IMR-90 (cell line): ENCODE measurements around the gene DGKB. TPM values are rescaled to one million over a fixed set of nuclear protein-coding genes. Genes with fewer than 3 reads are reported as not detected.

Experiments used
- ATAC-seq: fragments of 200-7000 bp; cut with Tn5 transposase; 2 replicates; pipeline ENCODE4 v1.9.1; 2020; ENCODE audit warnings: low read depth, mild to moderate bottlenecking, moderate library complexity
- BruUV-seq: library from RNA; stranded (reverse); fragments of 400-500 nt; replicated peaks from 2 replicates; lab custom pipeline; 2021; lab: Mats Ljungman, UMichigan
- CTCF ChIA-PET: fragments of 300-600 bp; formaldehyde crosslinking; extraction: SDS; loops from one replicate; lab custom pipeline; 2021; ENCODE audit warnings: antibody characterized with exemption; lab: Yijun Ruan, JAX
- POLR2A ChIA-PET: fragments of 300-600 bp; sonication (Branson Sonifier 250); formaldehyde crosslinking; loops from one replicate; lab custom pipeline; 2022; ENCODE audit warnings: antibody characterized with exemption; ENCODE audit not compliant: unreplicated experiment; lab: Charles Lee
- DNase-seq: peaks from one replicate; pipeline ENCODE4 v3.0.0; 2013
- H2AFZ ChIP-seq: replicated peaks from 2 replicates; pipeline ENCODE3; 2013; ENCODE audit warnings: low read length, mild to moderate bottlenecking; ENCODE audit not compliant: poor library complexity
- H2AK5ac ChIP-seq: 2 replicates; pipeline ENCODE4 v1.6.1; 2013; ENCODE audit warnings: low read depth, low read length, inconsistent platforms
- H2AK9ac ChIP-seq: replicated peaks from 2 replicates; pipeline ENCODE3; 2013; ENCODE audit warnings: mild to moderate bottlenecking, low read depth, low read length, moderate library complexity; ENCODE audit not compliant: poor library complexity
- H2BK120ac ChIP-seq: 2 replicates; pipeline ENCODE4 v1.6.1; 2013; ENCODE audit warnings: low read depth, low read length, inconsistent platforms
- H2BK15ac ChIP-seq: 3 replicates; pipeline ENCODE4 v1.6.1; 2013; ENCODE audit warnings: low read depth, low read length, inconsistent platforms
- H2BK20ac ChIP-seq: 2 replicates; pipeline ENCODE4 v1.6.1; 2013; ENCODE audit warnings: low read depth, mild to moderate bottlenecking, inconsistent platforms, low read length, moderate library complexity
- H2BK5ac ChIP-seq: 2 replicates; pipeline ENCODE4 v1.6.1; 2013; ENCODE audit warnings: mild to moderate bottlenecking, low read depth, low read length, inconsistent platforms; ENCODE audit not compliant: poor library complexity, severe bottlenecking
- H3K14ac ChIP-seq: replicated peaks from 2 replicates; pipeline ENCODE4 v1.6.1; 2013; ENCODE audit warnings: low read depth, low read length, inconsistent platforms
- H3K18ac ChIP-seq: 2 replicates; pipeline ENCODE4 v1.6.1; 2013; ENCODE audit warnings: low read depth, low read length, control low read depth
- H3K23ac ChIP-seq: 2 replicates; pipeline ENCODE4 v1.6.1; 2013; ENCODE audit warnings: low read depth, low read length, inconsistent platforms
- H3K27ac ChIP-seq: 2 replicates; pipeline ENCODE4 v1.5.1; 2013; ENCODE audit warnings: mild to moderate bottlenecking, control low read depth, low read length; ENCODE audit not compliant: insufficient read depth
- H3K27me3 ChIP-seq: 2 replicates; pipeline ENCODE4 v1.6.1; 2013; ENCODE audit warnings: low read length; ENCODE audit not compliant: control insufficient read depth, insufficient read depth
- H3K36me3 ChIP-seq: 2 replicates; pipeline ENCODE4 v1.6.1; 2013; ENCODE audit warnings: low read length, mixed read lengths; ENCODE audit not compliant: control insufficient read depth, insufficient read depth
- H3K4ac ChIP-seq: 2 replicates; pipeline ENCODE4 v1.6.1; 2013; ENCODE audit warnings: low read depth, low read length, inconsistent platforms
- H3K4me1 ChIP-seq: 2 replicates; pipeline ENCODE4 v1.6.1; 2013; ENCODE audit warnings: low read length, mixed read lengths; ENCODE audit not compliant: control insufficient read depth, insufficient read depth
- H3K4me2 ChIP-seq: 2 replicates; pipeline ENCODE4 v1.6.1; 2013; ENCODE audit warnings: low read depth, mild to moderate bottlenecking, control low read depth, low read length, moderate library complexity
- H3K4me3 ChIP-seq: 2 replicates; pipeline ENCODE4 v1.5.1; 2013; ENCODE audit warnings: low read depth, mild to moderate bottlenecking, control low read depth, low read length, moderate library complexity; ENCODE audit not compliant: insufficient read depth
- H3K56ac ChIP-seq: 2 replicates; pipeline ENCODE4 v1.6.1; 2013; ENCODE audit warnings: low read length, inconsistent platforms; ENCODE audit not compliant: insufficient read depth; ENCODE audit errors: extremely low read depth
- H3K79me1 ChIP-seq, 2 experiments: 2 replicates each; pipeline ENCODE4 v1.6.1; 2013; ENCODE audit warnings: low read length in 2 of 2, inconsistent platforms in 1 of 2, low read depth in 1 of 2
- H3K9ac ChIP-seq: 2 replicates; pipeline ENCODE4 v1.6.1; 2013; ENCODE audit warnings: low read depth, low read length, control low read depth
- H3K9me1 ChIP-seq: 2 replicates; pipeline ENCODE4 v1.6.1; 2013; ENCODE audit warnings: low read length, inconsistent platforms; ENCODE audit not compliant: insufficient read depth
- H3K9me3 ChIP-seq: 2 replicates; pipeline ENCODE4 v1.6.1; 2013; ENCODE audit warnings: low read length; ENCODE audit not compliant: control insufficient read depth, insufficient read depth
- H4K20me1 ChIP-seq: 2 replicates; pipeline ENCODE4 v1.6.1; 2013; ENCODE audit warnings: low read length, inconsistent platforms; ENCODE audit not compliant: insufficient read depth
- H4K5ac ChIP-seq: 2 replicates; pipeline ENCODE4 v1.6.1; 2013; ENCODE audit warnings: mild to moderate bottlenecking, low read depth, low read length, control low read depth
- H4K8ac ChIP-seq, 2 experiments: 2 replicates each; pipeline ENCODE4 v1.6.1; 2013; ENCODE audit warnings: low read depth in 2 of 2, low read length in 2 of 2, control low read depth in 1 of 2, inconsistent platforms in 1 of 2
- H4K91ac ChIP-seq: 2 replicates; pipeline ENCODE4 v1.6.1; 2013; ENCODE audit warnings: low read depth, low read length, inconsistent platforms; ENCODE audit not compliant: insufficient read depth
- BHLHE40 ChIP-seq: fragments of 150-350 bp; IDR thresholded peaks from 2 replicates; pipeline ENCODE4 v1.6.1; 2016; ENCODE audit warnings: mild to moderate bottlenecking, low read depth, low read length
- CEBPB ChIP-seq: IDR thresholded peaks from 2 replicates; pipeline ENCODE4 v1.6.1; 2012; ENCODE audit warnings: low read depth, low read length, improper control_type of control experiment
- CHD1 ChIP-seq: IDR thresholded peaks from 2 replicates; pipeline ENCODE4 v1.6.1; 2012; ENCODE audit warnings: low read depth, low read length, improper control_type of control experiment
- FOS ChIP-seq: fragments of 150-350 bp; IDR thresholded peaks from 2 replicates; pipeline ENCODE4 v1.6.1; 2016; ENCODE audit warnings: low read depth, low read length
- MAFK ChIP-seq: IDR thresholded peaks from 2 replicates; pipeline ENCODE4 v1.6.1; 2012; ENCODE audit warnings: low read depth, low read length, improper control_type of control experiment
- MAZ ChIP-seq: IDR thresholded peaks from 2 replicates; pipeline ENCODE4 v1.6.1; 2012; ENCODE audit warnings: low read depth, mild to moderate bottlenecking, low read length, improper control_type of control experiment, moderate library complexity, borderline replicate concordance
- MXI1 ChIP-seq: IDR thresholded peaks from 2 replicates; pipeline ENCODE4 v1.6.1; 2012; ENCODE audit warnings: low read depth, mild to moderate bottlenecking, low read length, moderate library complexity, borderline replicate concordance
- NFE2L2 ChIP-seq: fragments of 150-350 bp; IDR thresholded peaks from 2 replicates; pipeline ENCODE4 v1.6.1; 2016; ENCODE audit warnings: low read depth, mild to moderate bottlenecking, low read length
- POLR2A ChIP-seq: IDR thresholded peaks from 2 replicates; pipeline ENCODE4 v1.6.1; 2012; ENCODE audit warnings: mild to moderate bottlenecking, low read depth, low read length
- RAD21 ChIP-seq: IDR thresholded peaks from 2 replicates; pipeline ENCODE4 v1.6.1; 2012; ENCODE audit warnings: low read length, improper control_type of control experiment
- RCOR1 ChIP-seq: IDR thresholded peaks from 2 replicates; pipeline ENCODE4 v1.6.1; 2012; ENCODE audit warnings: mild to moderate bottlenecking, low read length, improper control_type of control experiment; ENCODE audit not compliant: insufficient replicate concordance
- RFX5 ChIP-seq: IDR thresholded peaks from 2 replicates; pipeline ENCODE4 v1.8.0; 2012; ENCODE audit warnings: low read depth, mild to moderate bottlenecking, low read length, moderate library complexity
- SMC3 ChIP-seq: fragments of 150-350 bp; IDR thresholded peaks from 2 replicates; pipeline ENCODE4 v1.6.1; 2016; ENCODE audit warnings: low read depth, mild to moderate bottlenecking, antibody characterized with exemption, low read length, moderate library complexity
- USF2 ChIP-seq: fragments of 150-350 bp; IDR thresholded peaks from 2 replicates; pipeline ENCODE4 v1.6.1; 2017; ENCODE audit warnings: mild to moderate bottlenecking, antibody characterized with exemption, low read length, low read depth
- WGBS, 2 experiments: methylation state at CpG; one replicate each; pipeline versions ENCODE4 v1.1.5 to v1.1.7; 2013; ENCODE audit warnings: missing lambda C conversion rate in 2 of 2; ENCODE audit not compliant: insufficient read length in 1 of 2; ENCODE audit errors: extremely low coverage in 2 of 2; 5-methylcytosine and 5-hydroxymethylcytosine counted together
- dilution Hi-C: fragments of 300-500 bp; cut with HindIII; formaldehyde crosslinking; loops from one replicate; pipeline ENCODE4 v1.14.3; 2018; ENCODE audit warnings: low sequenced_read_pairs; ENCODE audit not compliant: unreplicated experiment
- in situ Hi-C: fragments of 300-500 bp; cut with MboI; formaldehyde crosslinking; loops from 3 replicates; pipeline ENCODE4 v1.14.3; 2019; ENCODE audit warnings: low sequenced_read_pairs, inconsistent platforms, mixed read lengths
- intact Hi-C: fragments of 100-400 bp; cut with micrococcal nuclease; formaldehyde crosslinking; loops from 2 replicates; pipeline ENCODE4 v1.10.0; 2022
- polyA plus RNA-seq, 3 experiments: library from polyadenylated mRNA; depleted of rRNA; stranded (reverse); fragments of >200 nt; gene quantifications; 2 replicates each; pipeline ENCODE4 v1.2.3, GENCODE V29; 2012; ENCODE audit warnings: low replicate concordance in 1 of 3
- total RNA-seq: library from RNA; depleted of rRNA; stranded (reverse); fragments of >200 nt; gene quantifications from 2 replicates; pipeline ENCODE4 v1.2.3, GENCODE V29; 2012
- TF ChIP-seq, protein P1 (sequence below): conservative IDR thresholded peaks from 2 replicates; pipeline ENCODE4 v1.5.1; 2012; ENCODE audit warnings: mild to moderate bottlenecking, low read depth, low read length, improper control_type of control experiment
- TF ChIP-seq, protein P2 (sequence below): fragments of 150-350 bp; IDR thresholded peaks from 2 replicates; pipeline ENCODE4 v1.6.1; 2016; ENCODE audit warnings: low read depth, mild to moderate bottlenecking, low read length, moderate library complexity, borderline replicate concordance

DGKB gene
- total and polyA plus RNA-seq, 2 of the 4 experiments (the other 2 are of a cell fraction) = not detected

- no peak overlapping the region for H3K14ac ChIP-seq
- POLR2A ChIA-PET = no interaction called here
- in situ Hi-C loops (no loop called here), dilution Hi-C loops (no loop called here), intact Hi-C loops (no loop called here)
- CTCF ChIA-PET = no interaction called here
- no peaks in the 10 kb centered on the region for H4K20me1 ChIP-seq
- no peak for DNase-seq
- no peaks in the 10 kb centered on the region for H3K27me3 ChIP-seq
- H3K79me1 ChIP-seq = no peaks in the 10 kb centered on the region
- H2BK5ac ChIP-seq = no peak overlapping the region
- no peaks in the 10 kb centered on the region for H3K9me1 ChIP-seq
- BruUV-seq = no TSS peak
- no peak overlapping the region for H3K4me2 ChIP-seq
- no peak overlapping the region for H3K56ac ChIP-seq
- no peak overlapping the region for H3K4ac ChIP-seq
- no peak overlapping the region for H2AK5ac ChIP-seq
- no peak overlapping the region for H3K23ac ChIP-seq
- no peak overlapping the region for H3K9ac ChIP-seq
- H3K4me3 ChIP-seq = no peak overlapping the region
- no peak overlapping the region for H2AFZ ChIP-seq
- H4K91ac ChIP-seq = no peak overlapping the region
- ATAC-seq = no peak
- H2BK20ac ChIP-seq = no peak overlapping the region
- H3K4me1 ChIP-seq = no peaks in the 10 kb centered on the region
- no peak overlapping the region for H2AK9ac ChIP-seq
- H2BK120ac ChIP-seq = no peak overlapping the region
- peaks cover 7% of the 10 kb centered on the region; the same call in 1 of the 2 replicates for H3K9me3 ChIP-seq
- no CpG with 5 or more reads among the region's 4 CpGs for WGBS, 2 experiments
- H3K27ac ChIP-seq = no peak overlapping the region
- no peak overlapping the region for H2BK15ac ChIP-seq
- H4K8ac ChIP-seq = no peak overlapping the region
- H3K18ac ChIP-seq = no peak overlapping the region
- no peaks in the 10 kb centered on the region for H3K36me3 ChIP-seq
- no peak overlapping the region for H4K5ac ChIP-seq
- no peak for TF ChIP-seq RCOR1
- no peak for TF ChIP-seq MAFK
- no peak for TF ChIP-seq FOS
- no peak for TF ChIP-seq NFE2L2
- TF ChIP-seq CEBPB = no peak
- TF ChIP-seq, protein P1, sequence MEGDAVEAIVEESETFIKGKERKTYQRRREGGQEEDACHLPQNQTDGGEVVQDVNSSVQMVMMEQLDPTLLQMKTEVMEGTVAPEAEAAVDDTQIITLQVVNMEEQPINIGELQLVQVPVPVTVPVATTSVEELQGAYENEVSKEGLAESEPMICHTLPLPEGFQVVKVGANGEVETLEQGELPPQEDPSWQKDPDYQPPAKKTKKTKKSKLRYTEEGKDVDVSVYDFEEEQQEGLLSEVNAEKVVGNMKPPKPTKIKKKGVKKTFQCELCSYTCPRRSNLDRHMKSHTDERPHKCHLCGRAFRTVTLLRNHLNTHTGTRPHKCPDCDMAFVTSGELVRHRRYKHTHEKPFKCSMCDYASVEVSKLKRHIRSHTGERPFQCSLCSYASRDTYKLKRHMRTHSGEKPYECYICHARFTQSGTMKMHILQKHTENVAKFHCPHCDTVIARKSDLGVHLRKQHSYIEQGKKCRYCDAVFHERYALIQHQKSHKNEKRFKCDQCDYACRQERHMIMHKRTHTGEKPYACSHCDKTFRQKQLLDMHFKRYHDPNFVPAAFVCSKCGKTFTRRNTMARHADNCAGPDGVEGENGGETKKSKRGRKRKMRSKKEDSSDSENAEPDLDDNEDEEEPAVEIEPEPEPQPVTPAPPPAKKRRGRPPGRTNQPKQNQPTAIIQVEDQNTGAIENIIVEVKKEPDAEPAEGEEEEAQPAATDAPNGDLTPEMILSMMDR = no peak
- no peak for TF ChIP-seq SMC3
- TF ChIP-seq RFX5 = no peak
- no peak for TF ChIP-seq POLR2A
- no peak for TF ChIP-seq MXI1
- TF ChIP-seq, protein P2, sequence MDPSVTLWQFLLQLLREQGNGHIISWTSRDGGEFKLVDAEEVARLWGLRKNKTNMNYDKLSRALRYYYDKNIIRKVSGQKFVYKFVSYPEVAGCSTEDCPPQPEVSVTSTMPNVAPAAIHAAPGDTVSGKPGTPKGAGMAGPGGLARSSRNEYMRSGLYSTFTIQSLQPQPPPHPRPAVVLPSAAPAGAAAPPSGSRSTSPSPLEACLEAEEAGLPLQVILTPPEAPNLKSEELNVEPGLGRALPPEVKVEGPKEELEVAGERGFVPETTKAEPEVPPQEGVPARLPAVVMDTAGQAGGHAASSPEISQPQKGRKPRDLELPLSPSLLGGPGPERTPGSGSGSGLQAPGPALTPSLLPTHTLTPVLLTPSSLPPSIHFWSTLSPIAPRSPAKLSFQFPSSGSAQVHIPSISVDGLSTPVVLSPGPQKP = no peak
- TF ChIP-seq CHD1 = no peak
- TF ChIP-seq USF2 = no peak
- no peak for TF ChIP-seq MAZ
- no peak for TF ChIP-seq BHLHE40
- no peak for TF ChIP-seq RAD21
These were observed 161.9 kb downstream of the DGKB start for GRCh38 chr7:14740606-14741005.
